ENCODE measurements around the gene MBP. TPM values are rescaled to one million over a fixed set of nuclear protein-coding genes. Genes with fewer than 3 reads are reported as not detected.

Gene MBP
- polyA plus RNA-seq, 1 donor from 2014 or later: 89.4 TPM

DNA sequence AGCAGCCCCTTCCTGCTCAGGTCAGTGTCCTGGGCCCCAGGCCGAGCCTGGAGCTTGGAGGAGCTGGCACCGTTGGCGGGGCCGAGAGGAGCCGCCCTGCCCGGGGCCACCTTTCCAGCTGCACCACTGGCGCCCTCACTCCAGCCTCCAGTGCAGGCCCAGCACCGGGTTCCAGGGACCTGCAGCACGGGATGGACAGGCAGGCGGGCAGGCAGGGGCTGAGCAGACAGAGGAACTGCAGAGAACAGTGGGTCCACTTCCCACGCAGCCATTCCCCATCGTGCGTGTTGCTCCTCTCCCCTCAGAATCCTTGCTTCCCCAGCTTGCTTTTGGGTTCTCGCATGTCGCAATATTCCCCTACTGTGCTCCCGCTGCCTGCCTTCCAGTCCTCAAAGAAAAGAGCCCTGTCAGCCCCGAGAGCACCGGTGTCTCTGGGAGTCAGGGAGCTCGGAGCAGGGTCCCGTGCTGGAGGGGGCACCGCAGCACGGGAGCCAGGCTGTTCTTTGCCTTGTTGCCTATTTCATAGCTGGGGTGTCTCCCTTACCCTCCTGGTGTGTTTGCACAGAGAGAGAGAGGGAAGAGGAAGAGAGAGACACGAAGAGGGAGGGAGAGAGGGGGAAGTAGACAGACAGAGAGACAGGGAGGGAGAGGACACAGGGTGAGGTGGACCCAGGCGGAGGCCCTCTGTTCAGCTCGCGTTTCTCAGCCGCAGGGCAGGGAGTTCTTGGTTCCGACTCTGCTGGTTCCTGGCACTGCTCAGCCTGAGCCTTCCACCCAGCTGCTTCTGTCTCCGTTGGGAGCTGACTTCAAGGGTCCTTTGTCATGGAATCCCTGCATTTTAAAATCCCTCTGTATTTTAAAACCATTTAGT is 126.0 kb downstream of the MBP start:
- Mint-ChIP-seq H3K4me3 (no peak overlapping the region), H3K4me1 (peaks cover 8 to 14% (median 13%) of the 10 kb centered on the region in 3 donors)

GRCh38 chr18:77005651-77006195 is 126.9 kb downstream of the MBP start:
- Mint-ChIP-seq H3K27me3 (peaks cover 1% of the 10 kb centered on the region), H3K27ac (no peak overlapping the region), H3K4me3 (no peak overlapping the region), H3K4me1 (peaks cover 9 to 14% (median 13%) of the 10 kb centered on the region in 3 donors), H3K9me3 (no peaks in the 10 kb centered on the region), H3K36me3 (peaks cover 4% of the 10 kb centered on the region)

More for the DNA sequence above, 126.0 kb downstream of the MBP start:
- Mint-ChIP-seq H3K9me3 (no peaks in the 10 kb centered on the region), H3K27ac (no peak overlapping the region), H3K27me3 (peaks cover 1% of the 10 kb centered on the region), H3K36me3 (peaks cover 4% of the 10 kb centered on the region)

- Mint-ChIP-seq H3K36me3 (peaks cover 2% of the 10 kb centered on the region), H3K27ac (peak overlapping the region in 1 of 3 donors; percentile 74), H3K4me3 (peak overlapping the region; percentile 46 to 87 (median 68)), H3K4me1 (peaks cover 13 to 21% (median 16%) of the 10 kb centered on the region in 3 donors), H3K9me3 (no peaks in the 10 kb centered on the region), H3K27me3 (peaks cover 1% of the 10 kb centered on the region)
These were observed 127.8 kb downstream of the MBP start for GRCh38 chr18:77004555-77005380.

DNA sequence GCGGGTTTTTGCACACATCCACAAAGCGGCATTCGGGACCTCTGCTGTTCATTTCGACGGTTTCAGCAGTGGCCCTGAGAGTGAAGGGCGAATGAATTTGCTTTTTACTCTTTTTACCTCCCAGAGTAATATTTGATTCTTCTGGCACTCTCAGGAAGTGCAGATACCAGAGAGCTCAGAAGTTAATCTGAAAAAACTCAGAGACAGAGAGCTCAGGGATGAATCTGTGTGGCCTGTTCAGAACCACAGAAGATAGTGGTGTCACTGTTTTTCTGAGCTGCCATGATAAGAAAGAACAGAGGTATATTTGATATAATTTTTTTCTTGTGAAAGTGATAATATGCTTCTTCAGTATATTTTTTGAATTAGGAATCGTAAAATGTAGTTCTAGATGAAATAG is 129.3 kb downstream of the MBP start:
- H3K27ac Mint-ChIP-seq: peak overlapping the region in 1 of 3 donors; percentile 74
- no peaks in the 10 kb centered on the region for H3K9me3 Mint-ChIP-seq
- H3K27me3 Mint-ChIP-seq: peaks cover 1% of the 10 kb centered on the region
- H3K4me3 Mint-ChIP-seq: no peak overlapping the region
- peaks cover 2% of the 10 kb centered on the region for H3K36me3 Mint-ChIP-seq
- H3K4me1 Mint-ChIP-seq: peaks cover 13 to 21% (median 16%) of the 10 kb centered on the region in 3 donors

DNA sequence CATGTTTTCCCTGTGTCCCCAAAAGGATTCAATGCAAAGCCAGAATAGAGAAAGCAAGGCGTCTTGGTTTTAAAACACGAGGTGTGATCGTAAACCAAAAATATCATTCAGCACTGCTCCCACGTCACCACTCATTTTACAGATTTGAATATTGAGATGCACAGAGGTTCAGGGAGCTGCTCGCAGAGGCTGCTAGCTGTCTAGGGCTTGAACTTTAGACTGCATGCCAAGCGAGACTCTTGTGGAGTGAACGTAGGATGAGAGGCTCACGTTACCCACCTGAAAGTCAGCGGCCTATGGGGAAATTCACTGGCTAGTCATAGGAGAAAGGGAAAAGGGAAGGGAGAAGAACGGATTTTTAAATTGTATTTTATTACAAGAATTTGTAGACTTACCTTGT is 130.1 kb downstream of the MBP start:
- Mint-ChIP-seq H3K27me3 (peaks cover 1% of the 10 kb centered on the region), H3K9me3 (no peaks in the 10 kb centered on the region), H3K27ac (no peak overlapping the region), H3K4me3 (no peak overlapping the region), H3K36me3 (peaks cover 2% of the 10 kb centered on the region), H3K4me1 (peaks cover 13 to 21% (median 18%) of the 10 kb centered on the region in 3 donors)

DNA sequence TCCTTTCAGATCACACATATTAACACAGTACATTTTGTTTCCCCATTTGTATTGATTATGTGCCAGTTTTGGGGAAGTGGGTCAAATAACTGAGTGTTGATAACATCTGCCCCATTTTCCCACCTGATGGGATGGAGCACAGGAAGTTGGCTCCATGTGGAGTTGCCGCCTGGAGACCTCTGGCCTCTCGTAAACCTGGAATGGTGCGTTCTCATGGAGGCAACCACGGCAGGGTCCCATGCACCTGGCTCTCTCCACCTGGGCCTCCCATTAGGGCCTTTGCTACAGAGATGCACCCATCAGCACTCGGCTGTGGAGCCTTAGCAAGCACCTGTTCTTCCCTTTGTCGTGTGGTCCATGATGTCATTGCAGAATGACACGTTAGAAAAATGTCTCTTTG is 130.6 kb downstream of the MBP start:
- H3K27ac Mint-ChIP-seq: no peak overlapping the region
- H3K4me3 Mint-ChIP-seq: no peak overlapping the region
- H3K4me1 Mint-ChIP-seq: peaks cover 13 to 18% (median 16%) of the 10 kb centered on the region in 3 donors
- peaks cover 1% of the 10 kb centered on the region for H3K27me3 Mint-ChIP-seq
- H3K36me3 Mint-ChIP-seq: peaks cover 2% of the 10 kb centered on the region
- H3K9me3 Mint-ChIP-seq: no peaks in the 10 kb centered on the region

DNA sequence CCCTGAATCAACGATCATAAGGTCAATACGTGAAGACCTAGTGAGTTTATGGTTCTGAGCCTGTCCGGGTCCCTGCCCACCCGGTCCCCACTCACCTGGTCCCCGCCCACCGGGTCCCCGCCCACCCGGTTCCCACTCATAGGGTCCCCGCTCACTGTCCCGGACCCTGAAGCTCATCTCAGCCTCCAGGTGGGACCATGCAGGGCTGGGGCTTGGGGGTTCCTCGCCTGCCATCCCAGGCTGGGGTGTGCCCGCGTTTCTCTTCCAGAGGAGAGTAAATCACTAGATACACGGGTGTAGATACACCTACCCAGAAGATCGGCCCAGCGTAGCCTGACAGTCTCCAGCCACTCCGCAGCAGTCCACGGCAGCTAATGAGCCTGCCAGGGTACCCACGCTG is 131.5 kb downstream of the MBP start:
- H3K9me3 Mint-ChIP-seq: no peaks in the 10 kb centered on the region
- peaks cover 2% of the 10 kb centered on the region for H3K36me3 Mint-ChIP-seq
- peak overlapping the region in 1 of 3 donors; percentile 68 for H3K27ac Mint-ChIP-seq
- peaks cover 13 to 18% (median 16%) of the 10 kb centered on the region in 3 donors for H3K4me1 Mint-ChIP-seq
- no peak overlapping the region for H3K4me3 Mint-ChIP-seq
- H3K27me3 Mint-ChIP-seq: peaks cover 1% of the 10 kb centered on the region

- Mint-ChIP-seq H3K4me1 (peaks cover 13 to 18% (median 16%) of the 10 kb centered on the region in 3 donors), H3K27ac (peak overlapping the region in 2 of 3 donors; percentile 14 to 68), H3K27me3 (peaks cover 1% of the 10 kb centered on the region), H3K9me3 (no peaks in the 10 kb centered on the region), H3K36me3 (peaks cover 2% of the 10 kb centered on the region), H3K4me3 (peak overlapping the region in 1 of 4 donors; percentile 38)
These were observed 132.1 kb downstream of the MBP start for GRCh38 chr18:77000527-77000926.

- Mint-ChIP-seq H3K36me3 (peaks cover 2% of the 10 kb centered on the region), H3K27ac (no peak overlapping the region), H3K27me3 (no peaks in the 10 kb centered on the region), H3K4me1 (peaks cover 7 to 8% (median 7%) of the 10 kb centered on the region in 3 donors), H3K4me3 (no peak overlapping the region), H3K9me3 (no peaks in the 10 kb centered on the region)
These were observed 133.5 kb downstream of the MBP start for GRCh38 chr18:76999077-76999476.

GRCh38 chr18:76997951-76998808 is 134.4 kb downstream of the MBP start:
- H3K4me1 Mint-ChIP-seq: peaks cover 7 to 8% (median 7%) of the 10 kb centered on the region in 3 donors
- H3K4me3 Mint-ChIP-seq: no peak overlapping the region
- H3K36me3 Mint-ChIP-seq: peaks cover 2% of the 10 kb centered on the region
- H3K27me3 Mint-ChIP-seq: no peaks in the 10 kb centered on the region
- H3K27ac Mint-ChIP-seq: no peak overlapping the region
- no peaks in the 10 kb centered on the region for H3K9me3 Mint-ChIP-seq

GRCh38 chr18:76996429-76996828 is 136.2 kb downstream of the MBP start:
- H3K36me3 Mint-ChIP-seq: no peaks in the 10 kb centered on the region
- H3K27me3 Mint-ChIP-seq: no peaks in the 10 kb centered on the region
- H3K4me3 Mint-ChIP-seq: no peak overlapping the region
- no peak overlapping the region for H3K27ac Mint-ChIP-seq
- no peaks in the 10 kb centered on the region for H3K9me3 Mint-ChIP-seq
- peaks cover 5 to 7% (median 6%) of the 10 kb centered on the region in 3 donors for H3K4me1 Mint-ChIP-seq

GRCh38 chr18:76995896-76996295 is 136.7 kb downstream of the MBP start:
- H3K9me3 Mint-ChIP-seq: no peaks in the 10 kb centered on the region
- H3K4me3 Mint-ChIP-seq: no peak overlapping the region
- H3K27me3 Mint-ChIP-seq: no peaks in the 10 kb centered on the region
- H3K36me3 Mint-ChIP-seq: peaks cover 1% of the 10 kb centered on the region
- peaks cover 8 to 9% (median 9%) of the 10 kb centered on the region in 3 donors for H3K4me1 Mint-ChIP-seq
- no peak overlapping the region for H3K27ac Mint-ChIP-seq

DNA sequence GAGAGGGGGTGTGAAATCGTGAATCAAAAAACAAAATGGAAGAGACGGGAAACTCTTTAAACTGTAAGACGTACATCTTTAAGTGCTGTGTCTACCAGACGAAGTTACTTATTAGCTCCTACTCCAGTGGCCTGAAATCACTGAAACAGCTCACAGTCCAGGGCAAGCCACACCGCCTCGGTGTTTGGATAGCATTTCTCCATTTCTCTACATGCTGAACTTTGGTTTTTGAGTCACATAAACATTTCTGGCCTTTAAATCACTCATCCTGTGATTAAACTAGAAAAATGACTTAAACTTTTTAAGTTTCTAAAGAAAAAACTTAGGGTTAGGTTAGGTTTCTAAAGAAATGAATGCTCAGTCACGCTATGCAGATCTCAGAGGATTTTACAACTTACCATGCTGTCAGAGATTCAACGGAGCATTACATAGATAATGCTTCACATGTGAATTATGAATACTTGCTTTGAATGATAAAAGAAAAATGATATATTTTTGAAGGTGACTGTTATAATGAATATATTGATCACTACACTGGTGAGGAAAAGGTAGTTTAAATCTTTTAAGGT is 138.4 kb downstream of the MBP start:
- Mint-ChIP-seq H3K27me3 (peaks cover 4% of the 10 kb centered on the region), H3K36me3 (peaks cover 1% of the 10 kb centered on the region), H3K4me3 (no peak overlapping the region), H3K9me3 (peaks cover 0 to 1% (median 0%) of the 10 kb centered on the region in 3 donors), H3K27ac (peak overlapping the region in 1 of 3 donors; percentile 29), H3K4me1 (peaks cover 12 to 19% (median 17%) of the 10 kb centered on the region in 3 donors)

- peak overlapping the region in 1 of 3 donors; percentile 29 for H3K27ac Mint-ChIP-seq
- H3K4me1 Mint-ChIP-seq: peaks cover 12 to 25% (median 18%) of the 10 kb centered on the region in 3 donors
- H3K9me3 Mint-ChIP-seq: peaks cover 0 to 2% (median 0%) of the 10 kb centered on the region in 3 donors
- H3K4me3 Mint-ChIP-seq: no peak overlapping the region
- peaks cover 1% of the 10 kb centered on the region for H3K36me3 Mint-ChIP-seq
- peaks cover 5% of the 10 kb centered on the region for H3K27me3 Mint-ChIP-seq
These were observed 139.0 kb downstream of the MBP start for GRCh38 chr18:76993573-76993972.
